Chondrocyte (in vitro differentiated cells): ENCODE measurements around the gene SMC3. TPM values are rescaled to one million over a fixed set of nuclear protein-coding genes. Genes with fewer than 3 reads are reported as not detected.

ENCODE experiments used
- DNase-seq: peaks from one replicate; pipeline ENCODE4 v3.0.0; 2021; ENCODE audit warnings: mixed read lengths, low spot score
- H3K27ac Mint-ChIP-seq: one replicate; pipeline ENCODE4 v1.8.0; 2021; ENCODE audit warnings: mild to moderate bottlenecking, moderate library complexity, mixed read lengths; ENCODE audit not compliant: unreplicated experiment
- H3K27me3 Mint-ChIP-seq: 2 replicates; pipeline ENCODE4 v1.8.0; 2021; ENCODE audit warnings: low read depth, mixed read lengths
- H3K36me3 Mint-ChIP-seq: 2 replicates; pipeline ENCODE4 v1.8.0; 2021; ENCODE audit warnings: low read depth, mixed read lengths
- H3K4me1 Mint-ChIP-seq: 2 replicates; pipeline ENCODE4 v1.8.0; 2021; ENCODE audit warnings: low read depth, mild to moderate bottlenecking, mixed read lengths
- H3K4me3 Mint-ChIP-seq: one replicate; pipeline ENCODE4 v1.8.0; 2021; ENCODE audit warnings: mild to moderate bottlenecking, moderate library complexity, mixed read lengths; ENCODE audit not compliant: unreplicated experiment
- H3K9me3 Mint-ChIP-seq: 2 replicates; pipeline ENCODE4 v1.8.0; 2021; ENCODE audit warnings: low read depth, mixed read lengths
- total RNA-seq: library from RNA; stranded (reverse); gene quantifications from 3 replicates; pipeline ENCODE4 v1.2.1, GENCODE V29; 2021
- TF ChIP-seq, protein P1 (sequence below): fragments of 200-600 bp; sonication (generic); IDR thresholded peaks from 2 replicates; pipeline ENCODE4 v1.5.0; 2021; ENCODE audit warnings: antibody characterized with exemption, mild to moderate bottlenecking, moderate library complexity

The SMC3 gene
- total RNA-seq, 1 donor from 2014 or later = 29.3 TPM

DNA sequence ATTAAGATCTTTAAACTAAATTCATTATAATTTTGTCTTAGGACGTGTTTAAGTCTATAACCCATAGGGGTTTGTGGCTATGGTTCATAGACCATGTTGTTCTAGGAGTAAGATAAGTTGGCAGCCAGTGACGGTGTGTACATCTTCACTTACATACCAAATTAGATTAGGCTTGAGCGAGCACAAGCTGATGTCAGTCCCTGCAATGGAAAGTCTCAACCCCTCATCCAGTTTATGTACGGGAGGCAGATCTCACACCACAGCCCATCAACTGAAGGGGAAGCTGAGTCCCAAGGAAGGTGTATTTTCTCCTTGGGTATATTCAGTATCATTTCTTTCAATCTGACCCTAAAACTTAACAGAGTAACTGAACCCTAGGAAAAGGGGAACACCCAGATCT lies 5.1 kb upstream of the SMC3 start:
- H3K9me3 Mint-ChIP-seq = peaks cover 4% of the 10 kb centered on the region
- H3K27ac Mint-ChIP-seq = no peak overlapping the region
- TF ChIP-seq, protein P1, sequence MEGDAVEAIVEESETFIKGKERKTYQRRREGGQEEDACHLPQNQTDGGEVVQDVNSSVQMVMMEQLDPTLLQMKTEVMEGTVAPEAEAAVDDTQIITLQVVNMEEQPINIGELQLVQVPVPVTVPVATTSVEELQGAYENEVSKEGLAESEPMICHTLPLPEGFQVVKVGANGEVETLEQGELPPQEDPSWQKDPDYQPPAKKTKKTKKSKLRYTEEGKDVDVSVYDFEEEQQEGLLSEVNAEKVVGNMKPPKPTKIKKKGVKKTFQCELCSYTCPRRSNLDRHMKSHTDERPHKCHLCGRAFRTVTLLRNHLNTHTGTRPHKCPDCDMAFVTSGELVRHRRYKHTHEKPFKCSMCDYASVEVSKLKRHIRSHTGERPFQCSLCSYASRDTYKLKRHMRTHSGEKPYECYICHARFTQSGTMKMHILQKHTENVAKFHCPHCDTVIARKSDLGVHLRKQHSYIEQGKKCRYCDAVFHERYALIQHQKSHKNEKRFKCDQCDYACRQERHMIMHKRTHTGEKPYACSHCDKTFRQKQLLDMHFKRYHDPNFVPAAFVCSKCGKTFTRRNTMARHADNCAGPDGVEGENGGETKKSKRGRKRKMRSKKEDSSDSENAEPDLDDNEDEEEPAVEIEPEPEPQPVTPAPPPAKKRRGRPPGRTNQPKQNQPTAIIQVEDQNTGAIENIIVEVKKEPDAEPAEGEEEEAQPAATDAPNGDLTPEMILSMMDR = no peak
- H3K27me3 Mint-ChIP-seq = peaks cover 4% of the 10 kb centered on the region
- H3K36me3 Mint-ChIP-seq = no peaks in the 10 kb centered on the region
- peaks cover 7% of the 10 kb centered on the region for H3K4me1 Mint-ChIP-seq
- DNase-seq = no peak
- no peak overlapping the region for H3K4me3 Mint-ChIP-seq

DNA sequence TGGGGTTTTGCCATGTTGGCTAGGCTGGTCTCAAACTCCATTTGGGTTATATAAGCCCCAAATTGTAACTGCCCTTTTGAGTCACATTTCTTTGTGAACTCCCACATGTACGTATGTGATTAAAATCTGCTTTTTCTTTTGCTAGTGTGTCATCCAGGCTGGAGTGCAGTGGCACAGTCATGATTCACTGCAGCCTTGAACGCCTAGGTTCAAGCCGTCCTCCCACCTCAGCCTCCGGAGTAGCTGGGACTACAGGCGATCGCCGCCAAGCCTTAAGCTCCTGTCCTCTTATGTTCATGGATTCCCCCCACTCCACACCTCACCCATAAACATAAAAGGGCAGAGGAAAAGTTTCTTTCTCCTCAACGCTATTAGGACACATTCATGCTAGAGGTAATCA lies 4.4 kb upstream of the SMC3 start:
- H3K36me3 Mint-ChIP-seq = no peaks in the 10 kb centered on the region
- TF ChIP-seq, protein P1 = no peak
- DNase-seq = no peak
- H3K9me3 Mint-ChIP-seq = peaks cover 4% of the 10 kb centered on the region
- peaks cover 7% of the 10 kb centered on the region for H3K4me1 Mint-ChIP-seq
- peaks cover 4% of the 10 kb centered on the region for H3K27me3 Mint-ChIP-seq
- no peak overlapping the region for H3K4me3 Mint-ChIP-seq
- H3K27ac Mint-ChIP-seq = no peak overlapping the region

DNA sequence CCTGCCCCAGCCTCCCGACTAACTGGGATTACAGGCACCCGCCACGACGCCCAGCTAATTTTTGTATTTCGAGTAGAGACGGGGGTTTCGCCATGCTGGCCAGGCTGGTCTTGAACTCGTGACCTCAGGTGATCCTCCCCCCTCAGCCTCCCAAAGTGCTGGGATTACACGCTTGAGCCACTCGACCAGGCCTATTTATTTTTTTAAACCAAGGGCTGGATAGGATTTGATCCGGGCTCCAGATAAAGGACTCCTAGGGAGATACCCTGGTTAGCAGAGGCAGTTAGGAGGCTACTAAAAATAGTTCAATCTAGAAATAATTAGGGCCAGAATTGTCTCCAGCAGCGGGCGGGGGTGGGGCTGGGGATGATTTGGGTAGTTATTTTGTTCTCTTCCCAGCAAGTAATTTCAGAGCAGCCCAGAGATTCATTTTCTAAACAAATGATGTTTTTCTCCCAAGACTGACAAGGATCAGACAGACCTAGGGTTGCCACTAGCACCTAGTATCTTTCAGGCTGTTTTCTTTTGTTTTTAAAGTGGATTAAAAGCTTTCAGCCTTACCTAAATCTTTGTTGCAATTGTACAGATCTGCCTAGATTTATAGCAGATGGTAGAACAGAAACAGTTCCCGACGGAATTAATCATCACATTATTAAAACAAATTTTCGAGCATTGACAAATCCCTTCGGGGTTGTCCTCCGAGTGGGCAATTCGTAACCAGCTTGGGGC lies 859 bp upstream of the SMC3 start:
- TF ChIP-seq, protein P1 = no peak
- Mint-ChIP-seq H3K36me3 (no peaks in the 10 kb centered on the region), H3K27ac (peak overlapping the region; percentile 99)

DNA sequence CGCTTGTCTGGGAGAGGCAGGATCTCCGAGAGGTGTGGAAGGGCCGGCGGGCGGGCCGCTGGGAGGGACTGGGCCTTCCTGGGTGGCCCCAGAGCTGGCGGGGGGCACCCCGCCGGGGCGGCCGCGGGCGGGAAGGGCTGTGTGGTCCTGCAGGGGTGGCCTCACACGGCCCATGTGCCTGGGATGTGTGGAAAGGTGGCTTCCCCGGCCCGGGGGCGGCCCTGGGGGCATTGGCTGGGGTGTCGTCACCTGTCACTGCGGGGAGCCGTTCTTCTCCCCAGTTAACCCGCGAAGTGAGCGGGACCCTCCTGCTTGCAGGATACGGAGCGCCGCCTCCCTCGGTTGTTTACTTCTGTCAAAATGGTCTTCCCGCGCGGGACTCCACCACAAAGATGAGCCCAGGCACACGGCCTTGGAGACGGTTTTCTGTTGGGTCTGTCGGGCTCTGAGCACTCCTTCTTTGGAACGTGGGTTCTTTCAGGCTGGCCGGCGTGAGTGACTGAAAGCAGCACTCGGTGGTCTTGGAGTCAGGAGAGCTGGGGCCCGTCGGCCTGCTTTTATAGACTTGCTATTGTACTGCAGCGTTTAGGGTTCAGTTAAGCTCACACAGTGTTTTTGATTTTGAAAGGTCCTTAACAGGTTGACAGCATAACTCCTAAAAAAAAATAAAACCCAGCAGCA lies 700 bp downstream of the SMC3 start:
- DNase-seq = no peak
- Mint-ChIP-seq H3K27me3 (no peaks in the 10 kb centered on the region), H3K36me3 (no peaks in the 10 kb centered on the region), H3K4me1 (peaks cover 36% of the 10 kb centered on the region), H3K9me3 (no peaks in the 10 kb centered on the region), H3K27ac (peak overlapping the region; percentile 99), H3K4me3 (peak overlapping the region; percentile 88)
- TF ChIP-seq, protein P1 = no peak

More for the DNA sequence above, 859 bp upstream of the SMC3 start:
- Mint-ChIP-seq H3K27me3 (no peaks in the 10 kb centered on the region), H3K9me3 (no peaks in the 10 kb centered on the region), H3K4me1 (peaks cover 27% of the 10 kb centered on the region), H3K4me3 (peak overlapping the region; percentile 88)
- DNase-seq = no peak

DNA sequence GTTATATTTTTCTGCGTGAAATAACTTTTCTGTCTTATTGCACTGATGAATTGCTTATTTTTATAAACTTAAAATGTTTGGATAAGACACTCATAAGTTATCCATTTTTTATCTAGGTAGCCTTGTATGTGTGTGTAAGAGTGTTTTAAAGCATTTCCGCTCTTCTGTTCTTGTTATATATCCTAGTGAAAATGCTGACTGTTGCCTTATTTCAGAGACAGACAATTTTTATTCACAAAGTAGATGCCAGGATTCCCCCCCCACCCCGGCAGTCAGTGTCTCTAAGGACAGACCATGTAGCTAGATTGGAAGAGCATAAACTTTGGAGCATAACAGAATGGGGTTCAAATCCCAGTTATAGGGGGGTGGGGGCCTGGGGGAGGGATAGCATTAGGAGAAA lies 1.6 kb downstream of the SMC3 start:
- no peak for DNase-seq
- no peak overlapping the region for H3K27ac Mint-ChIP-seq
- TF ChIP-seq, protein P1 = no peak
- H3K36me3 Mint-ChIP-seq = no peaks in the 10 kb centered on the region
- no peaks in the 10 kb centered on the region for H3K27me3 Mint-ChIP-seq
- peaks cover 36% of the 10 kb centered on the region for H3K4me1 Mint-ChIP-seq
- no peaks in the 10 kb centered on the region for H3K9me3 Mint-ChIP-seq
- H3K4me3 Mint-ChIP-seq = peak overlapping the region; percentile 88
